NCI-H69 (cell line): ENCODE measurements around the gene HS6ST2.

ENCODE experiments used
- DNase-seq: peaks from one replicate; lab custom pipeline; 2025; lab: John Stamatoyannopoulos, UW

HS6ST2 gene

DNA sequence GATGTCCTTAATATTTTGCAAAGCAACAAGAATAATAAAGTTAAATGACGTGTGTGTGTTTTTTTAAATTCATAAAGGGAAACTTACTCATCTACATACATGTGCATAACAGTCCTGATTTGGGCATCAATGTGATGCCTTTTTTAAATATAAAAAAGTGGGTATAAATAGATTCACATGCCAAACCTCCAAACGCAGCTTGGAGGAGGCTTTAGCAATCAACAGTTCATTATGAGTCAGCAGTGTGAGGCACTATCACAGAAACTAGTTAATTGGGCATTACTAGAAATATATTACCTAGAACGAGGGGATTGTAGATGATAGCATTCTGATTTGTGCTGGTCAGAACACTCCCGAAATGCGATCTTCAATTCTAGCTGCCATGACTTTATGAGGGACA lies 115.1 kb downstream of the HS6ST2 start:
- no peak for DNase-seq

GRCh38 chrX:132842460-132843238 lies 115.8 kb downstream of the HS6ST2 start:
- no peak for DNase-seq

- no peak for DNase-seq
Measured at GRCh38 chrX:132837967-132838366, 120.5 kb downstream of the HS6ST2 start.

GRCh38 chrX:132837126-132837525 lies 121.3 kb downstream of the HS6ST2 start:
- DNase-seq = no peak

GRCh38 chrX:132836471-132836870 lies 122.0 kb downstream of the HS6ST2 start:
- DNase-seq = no peak

DNA sequence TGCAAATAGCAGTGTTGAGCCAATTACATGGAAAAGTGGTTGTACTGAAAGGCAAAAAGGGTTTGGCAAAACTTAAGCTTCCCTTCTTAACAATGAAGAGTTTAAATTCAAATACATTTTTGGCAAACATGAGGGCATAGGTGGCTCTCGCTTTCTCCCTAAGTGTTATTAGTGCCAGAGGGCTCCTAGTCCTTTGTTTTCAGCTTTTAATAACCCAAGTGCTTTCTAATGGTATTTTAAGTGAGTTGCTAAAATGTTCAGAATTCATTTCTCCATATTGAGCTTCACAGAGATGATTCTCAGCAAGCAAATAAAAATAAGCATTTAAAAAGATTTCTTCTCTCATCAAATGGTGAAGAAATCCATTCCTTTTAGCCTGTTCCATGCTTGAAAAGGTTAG lies 123.7 kb downstream of the HS6ST2 start:
- no peak for DNase-seq

- no peak for DNase-seq
Measured at GRCh38 chrX:132834109-132834508, 124.3 kb downstream of the HS6ST2 start.

GRCh38 chrX:132833373-132833772 lies 125.1 kb downstream of the HS6ST2 start:
- no peak for DNase-seq

GRCh38 chrX:132831336-132831973 lies 127.0 kb downstream of the HS6ST2 start:
- no peak for DNase-seq

- no peak for DNase-seq
Measured at GRCh38 chrX:132822634-132823012, 135.8 kb downstream of the HS6ST2 start.

- DNase-seq = no peak
Measured at GRCh38 chrX:132821974-132822633, 136.3 kb downstream of the HS6ST2 start.

- peak; percentile 0 for DNase-seq
Measured at GRCh38 chrX:132820675-132821074, 137.8 kb downstream of the HS6ST2 start.

GRCh38 chrX:132819711-132820264 lies 138.6 kb downstream of the HS6ST2 start:
- no peak for DNase-seq

- no peak for DNase-seq
Measured at GRCh38 chrX:132818638-132819037, 139.8 kb downstream of the HS6ST2 start.

GRCh38 chrX:132815643-132816042 lies 142.8 kb downstream of the HS6ST2 start:
- DNase-seq = no peak

DNA sequence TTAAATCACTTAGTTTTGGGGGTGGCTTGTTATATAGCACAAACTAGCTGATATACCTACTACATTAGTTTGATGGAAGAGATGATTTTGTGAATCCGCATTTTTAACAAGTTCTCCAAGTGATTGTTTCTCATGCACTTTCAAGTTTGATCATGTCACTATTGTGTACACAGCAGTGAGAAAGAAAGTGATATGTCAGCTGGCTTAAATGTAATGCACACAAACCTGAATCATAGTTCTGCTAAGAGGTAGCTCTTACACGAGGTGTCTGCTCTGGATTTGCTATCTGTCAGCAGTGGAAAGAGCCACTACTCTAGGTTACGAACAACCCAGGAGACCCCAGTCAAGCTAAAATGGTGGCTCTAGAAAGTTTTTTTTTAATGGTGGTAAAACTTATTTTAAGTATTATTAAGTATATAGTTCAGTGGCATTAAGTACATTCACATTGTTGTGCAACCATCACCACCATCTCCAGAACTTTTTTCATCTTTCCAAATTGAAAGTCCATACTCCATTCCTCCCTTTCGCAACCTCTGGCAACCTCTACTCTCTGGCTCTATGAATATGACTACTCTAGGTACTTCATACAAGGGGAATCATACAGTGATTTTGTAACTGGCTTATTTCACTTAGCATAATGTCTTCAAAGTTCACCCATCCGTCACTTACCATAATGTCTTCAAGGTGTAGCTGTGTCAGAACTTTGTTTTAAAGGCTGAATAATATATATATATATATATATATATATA lies 147.3 kb downstream of the HS6ST2 start:
- no peak for DNase-seq

DNA sequence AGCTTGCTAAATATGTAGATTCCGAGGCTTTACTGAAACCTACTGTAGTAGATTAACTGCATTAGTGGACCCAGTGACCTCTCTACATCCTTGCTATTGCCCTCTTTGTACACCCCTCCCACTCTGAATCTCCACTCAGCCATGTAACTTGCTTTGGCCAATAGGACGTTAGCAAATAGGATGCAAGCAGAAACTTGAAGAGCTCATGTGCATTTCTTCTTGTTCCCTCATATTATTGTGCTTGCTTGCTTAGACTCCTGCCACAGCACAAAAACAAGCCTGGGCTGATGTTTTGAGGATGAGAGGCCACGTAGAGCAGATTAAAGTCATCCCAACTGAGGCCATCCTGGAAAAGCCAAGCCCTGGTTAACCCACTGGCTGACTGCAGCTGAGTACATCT lies 147.9 kb downstream of the HS6ST2 start:
- DNase-seq = no peak

- no peak for DNase-seq
Measured at GRCh38 chrX:132809581-132809980, 148.8 kb downstream of the HS6ST2 start.

GRCh38 chrX:132807411-132808030 lies 150.9 kb downstream of the HS6ST2 start:
- DNase-seq = no peak

- no peak for DNase-seq
Measured at GRCh38 chrX:132802033-132802432, 156.4 kb downstream of the HS6ST2 start.

DNA sequence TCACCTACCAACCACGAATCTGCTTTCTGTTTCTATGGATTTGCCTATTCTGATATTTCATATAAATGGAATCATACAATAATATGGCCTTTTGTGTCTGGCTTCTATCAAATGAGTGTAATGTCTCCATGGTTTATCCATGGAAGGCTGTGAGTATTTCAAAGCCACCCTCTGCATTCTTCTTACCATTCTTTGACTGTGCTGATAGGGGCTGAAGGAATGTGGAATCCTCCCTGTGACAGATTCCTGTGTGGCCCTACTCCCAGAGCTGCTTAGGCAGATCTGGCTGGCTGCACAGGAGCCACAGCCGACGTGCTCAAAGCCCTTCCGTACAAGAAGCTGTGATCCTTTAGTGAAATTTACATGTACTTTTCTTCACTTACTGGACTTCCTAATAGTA lies 163.2 kb downstream of the HS6ST2 start:
- no peak for DNase-seq

GRCh38 chrX:132791714-132792113 lies 166.7 kb downstream of the HS6ST2 start:
- no peak for DNase-seq
